Pulmonary artery endothelial cell (primary cell): ENCODE results near the gene TAF9. TPM values are rescaled to one million over a fixed set of nuclear protein-coding genes. Genes with fewer than 3 reads are reported as not detected.
"Not testable (repeated sequence)": the region's sequence is repeated elsewhere in the genome, so short reads cannot be mapped to it uniquely, and the experiment has no call there.

Experiments
- DNase-seq: peaks from one replicate; pipeline ENCODE4 v3.0.0-alpha.2; 2011; ENCODE audit warnings: low read depth, low spot score
- total RNA-seq: library from RNA; depleted of rRNA; stranded (reverse); fragments of >200 nt; gene quantifications from 2 replicates; pipeline ENCODE4 v1.2.3, GENCODE V29; 2014

TAF9 gene
- total RNA-seq, 1 donor from 2014 or later = 117 TPM

DNA sequence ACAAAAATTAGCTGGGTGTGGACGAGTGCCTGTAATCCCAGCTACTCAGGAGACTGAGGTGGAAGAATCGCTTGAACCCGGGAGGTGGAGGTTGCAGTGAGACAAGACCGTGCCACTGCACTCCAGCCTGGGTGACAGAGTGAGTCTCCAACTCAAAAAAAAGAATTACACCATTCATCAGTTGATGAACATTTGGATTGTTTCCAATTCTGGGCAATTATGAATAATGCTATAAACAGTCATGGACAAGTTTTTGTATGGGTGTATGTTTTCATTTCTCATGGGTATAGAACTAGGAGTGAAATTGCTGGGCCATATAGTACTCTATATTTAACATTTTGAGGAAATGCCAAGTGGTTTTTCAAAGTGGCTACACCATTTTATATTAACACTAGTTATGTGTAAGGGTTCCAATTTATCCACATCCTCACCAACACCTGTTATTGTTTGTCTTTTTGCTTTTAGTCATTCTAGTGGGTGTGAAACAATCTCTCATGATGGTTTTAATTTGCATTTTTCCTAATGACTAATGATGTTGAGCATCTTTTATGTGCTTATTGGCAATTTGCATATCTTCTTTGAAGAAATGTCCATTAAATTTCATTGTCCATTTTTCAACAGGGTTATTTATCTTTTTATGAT, 27.7 kb downstream of the TAF9 start:
- no peak for DNase-seq

DNA sequence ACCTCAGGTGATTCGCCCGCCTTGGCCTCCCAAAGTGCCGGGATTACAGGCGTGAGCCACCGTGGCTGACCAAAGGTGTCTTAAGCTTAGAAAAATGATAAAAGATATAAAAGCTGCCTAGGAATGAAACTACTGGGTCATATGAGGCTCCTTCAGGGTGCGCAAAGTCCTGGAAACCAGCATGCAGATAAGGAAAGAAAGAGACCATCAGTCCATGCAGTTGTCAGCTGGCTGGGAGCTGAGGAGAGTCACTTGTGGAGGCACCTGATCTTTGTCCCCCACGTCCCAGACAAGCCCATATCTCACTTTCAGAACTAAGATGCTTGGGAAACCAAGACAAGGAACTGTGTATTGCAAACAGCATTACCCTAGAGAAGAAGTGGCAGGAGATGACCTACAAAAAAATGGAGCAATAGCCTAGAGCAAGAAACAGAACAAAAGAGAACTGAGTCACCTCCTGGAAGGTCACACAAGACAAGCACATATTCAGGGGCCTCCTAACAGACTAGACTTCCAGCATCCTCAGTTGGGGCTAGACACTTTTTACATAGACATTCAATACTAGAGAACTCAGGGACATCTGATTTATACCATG, 33.9 kb downstream of the TAF9 start:
- no peak for DNase-seq

DNA sequence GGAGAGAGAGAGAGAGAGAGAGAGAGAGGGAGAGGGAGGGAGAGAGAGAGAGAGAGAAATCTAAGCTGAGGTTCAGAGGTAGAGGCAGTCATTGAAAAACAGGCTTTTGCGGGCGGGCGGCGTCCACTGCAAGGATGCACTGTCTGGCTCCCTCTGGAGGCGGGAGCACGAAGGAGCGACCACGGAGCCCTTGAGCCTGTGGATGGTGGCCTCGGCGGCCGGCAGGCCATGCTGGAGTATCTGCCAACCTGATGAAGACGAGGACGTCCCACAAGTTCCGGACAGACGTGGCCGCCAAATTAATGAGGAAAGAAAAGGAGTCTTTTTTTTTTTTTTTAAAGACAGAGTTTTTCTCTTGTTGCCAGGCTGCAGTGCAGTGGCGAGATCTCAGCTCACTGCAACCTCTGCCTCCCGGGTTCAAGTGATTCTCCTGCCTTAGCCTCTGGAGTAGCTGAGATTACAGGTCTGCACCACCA, 34.5 kb downstream of the TAF9 start:
- DNase-seq = peak; percentile 35

DNA sequence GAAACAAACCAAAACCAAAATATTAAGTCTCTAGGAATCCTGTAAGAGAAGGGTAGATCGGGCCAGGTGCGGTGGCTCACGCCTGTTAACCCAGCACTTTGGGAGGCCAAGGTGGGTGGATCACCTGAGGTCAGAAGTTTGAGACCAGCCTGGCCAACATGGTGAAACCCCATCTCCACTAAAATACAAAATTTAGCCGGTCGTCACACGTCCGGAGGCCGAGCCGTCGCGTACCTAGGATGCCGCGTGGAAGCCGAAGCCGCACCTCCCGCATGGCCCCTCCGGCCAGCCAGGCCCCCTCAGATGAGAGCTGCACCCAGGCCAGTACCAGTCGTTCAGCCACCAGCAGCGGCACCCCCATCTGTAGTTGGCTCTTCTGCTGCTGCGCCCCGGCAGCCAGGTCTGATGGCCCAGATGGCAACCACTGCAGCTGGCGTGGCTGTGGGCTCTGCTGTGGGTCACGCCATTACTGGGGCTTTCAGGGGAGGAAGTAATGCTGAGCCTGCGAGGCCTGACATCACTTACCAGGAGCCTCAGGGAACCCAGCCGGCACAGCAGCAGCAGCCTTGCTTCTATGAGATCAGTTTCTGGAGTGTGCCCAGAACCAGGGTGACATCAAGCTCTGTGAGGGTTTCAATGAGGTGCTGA, 35.5 kb downstream of the TAF9 start:
- DNase-seq = not testable (repeated sequence)

DNA sequence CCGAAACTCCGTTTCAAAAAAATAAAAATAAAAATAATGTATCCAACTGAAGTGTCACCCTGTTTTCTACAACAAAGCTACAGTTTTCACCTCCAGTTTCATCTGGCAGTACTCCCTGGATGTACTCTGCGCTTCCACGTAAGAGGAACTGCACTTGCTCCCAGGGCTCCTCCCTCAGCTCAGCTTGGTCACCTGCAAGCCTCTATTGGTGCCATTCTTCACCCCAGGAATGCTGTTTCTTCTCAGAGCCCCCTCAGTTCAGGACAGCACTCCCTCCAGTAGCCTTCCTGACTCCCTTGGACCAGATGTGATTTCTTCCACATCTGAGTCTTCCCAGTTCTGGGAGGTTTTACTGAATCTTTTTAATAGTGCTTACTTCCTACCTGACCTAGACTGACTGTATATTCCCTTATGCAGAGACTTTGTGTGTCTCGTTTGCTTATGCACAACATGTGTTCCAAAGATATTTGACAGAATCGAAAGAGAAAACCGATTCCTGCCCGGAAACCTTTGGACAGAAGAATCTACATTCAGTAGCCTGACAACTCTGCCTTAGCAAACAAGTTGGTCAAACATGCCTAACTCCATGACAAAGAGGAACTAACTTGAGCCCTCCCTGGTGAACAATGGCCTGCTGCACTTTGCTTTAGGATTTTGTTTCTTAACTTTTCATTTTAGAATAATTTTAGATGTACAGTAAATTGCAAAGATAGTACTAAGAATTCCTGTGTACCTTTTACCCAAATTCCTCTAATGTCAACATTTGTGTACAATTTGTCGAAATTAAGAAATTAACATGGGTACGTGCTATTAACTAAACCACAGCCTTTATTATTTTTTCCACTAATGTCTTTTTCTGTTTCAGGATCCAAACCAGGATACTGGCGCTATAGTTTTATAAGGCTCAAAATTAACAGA, 37.5 kb downstream of the TAF9 start:
- DNase-seq = no peak

DNA sequence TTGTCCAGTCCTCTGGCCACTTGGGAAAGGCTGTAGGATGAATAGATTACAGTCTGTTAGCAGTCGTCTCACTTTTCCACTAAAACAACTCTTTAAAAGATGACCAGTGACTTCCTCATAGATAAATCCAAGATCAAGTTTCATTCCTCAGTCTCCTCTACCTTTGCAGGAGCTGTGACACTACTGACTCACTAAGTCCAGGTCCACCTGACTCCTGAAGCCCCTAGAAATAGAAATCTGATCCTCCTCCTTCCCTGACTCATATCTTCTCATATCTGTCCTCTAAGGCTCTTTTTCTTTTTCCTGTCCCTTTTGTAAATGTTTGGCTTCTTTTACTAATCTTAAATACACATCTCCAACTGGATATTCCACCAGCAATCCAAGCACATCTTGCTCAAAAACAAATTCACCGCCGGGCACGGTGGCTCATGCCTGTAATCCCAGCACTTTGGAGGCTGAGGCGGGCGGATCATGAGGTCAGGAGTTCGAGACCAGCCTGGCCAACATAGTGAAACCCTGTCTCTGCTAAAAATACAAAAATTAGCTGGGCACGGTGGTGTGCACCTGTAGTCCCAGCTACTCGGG, 39.3 kb downstream of the TAF9 start:
- DNase-seq = no peak

DNA sequence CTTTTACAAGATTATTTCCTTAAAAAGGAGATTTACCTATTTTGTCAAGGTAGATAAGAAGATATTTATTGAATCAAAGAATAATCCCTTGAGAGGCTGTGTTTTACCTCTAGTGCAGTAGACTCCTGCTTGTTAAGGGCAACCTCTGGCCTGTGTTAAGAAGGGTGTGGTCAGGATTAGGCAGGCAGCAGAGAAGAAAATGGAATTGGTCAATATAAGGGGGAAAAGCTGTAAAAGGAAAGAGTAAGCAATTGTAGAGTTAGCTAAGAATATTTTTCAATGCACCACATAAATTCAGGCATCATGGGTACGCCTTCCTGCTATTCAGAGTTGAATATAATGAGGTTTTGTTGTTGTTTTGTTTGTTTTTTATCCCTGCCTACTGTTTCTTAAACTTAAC, 43.0 kb downstream of the TAF9 start:
- no peak for DNase-seq

DNA sequence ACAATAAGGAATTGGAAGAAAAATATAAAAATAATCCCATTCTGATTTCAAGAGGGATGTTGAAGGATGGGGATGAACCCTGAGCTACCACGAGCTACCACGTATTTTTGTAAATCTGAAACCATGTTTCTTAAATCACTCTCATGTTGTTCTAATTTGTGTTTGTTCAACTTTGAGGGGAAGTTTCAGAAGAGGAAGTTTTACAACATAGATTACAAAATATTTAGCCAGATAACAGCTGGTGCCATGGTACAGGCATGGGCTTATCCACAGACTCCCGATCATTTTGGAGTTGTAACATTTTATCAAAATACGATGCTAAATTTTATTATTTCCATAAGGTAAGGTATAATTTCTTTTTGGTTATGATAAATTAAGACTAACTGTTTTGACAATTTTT, 51.9 kb downstream of the TAF9 start:
- no peak for DNase-seq

DNA sequence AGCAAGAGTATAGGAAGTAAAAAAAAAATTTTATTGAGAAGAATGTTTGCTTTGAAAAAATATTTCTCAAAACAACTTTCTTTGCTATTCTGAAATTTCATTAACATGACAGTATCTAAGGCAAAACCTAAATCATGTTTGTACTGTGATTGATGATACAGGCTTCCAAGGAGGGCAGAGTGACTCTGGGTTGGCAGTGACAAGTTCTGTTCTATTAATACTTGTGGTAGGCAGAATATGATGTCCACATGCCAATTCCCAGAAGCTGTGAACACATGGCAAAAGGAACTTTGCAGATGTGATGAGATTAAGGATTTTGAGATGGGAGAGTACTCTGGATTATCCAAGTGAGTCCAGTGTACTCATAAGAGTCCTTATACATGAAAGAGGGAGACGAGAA, 53.3 kb downstream of the TAF9 start:
- no peak for DNase-seq

Other genes with a start within 250 kb of the TAF9 start
- gene CCNB1, start 202.4 kb downstream of the TAF9 start, total RNA-seq = 119 and 260 TPM in 2 replicates
- gene CENPH, start 179.9 kb downstream of the TAF9 start, total RNA-seq = 9.6 and 16.9 TPM in 2 replicates
- 64.9 and 77.6 TPM in 2 replicates for gene CDK7, start 134.6 kb downstream of the TAF9 start, total RNA-seq
- gene CCDC125, start 36.7 kb downstream of the TAF9 start, total RNA-seq = 4.9 and 5.1 TPM in 2 replicates
- gene AK6, start within 50 bp of the TAF9 start, total RNA-seq = 35.8 and 51.3 TPM in 2 replicates
- gene RAD17, start 298 bp upstream of the TAF9 start, total RNA-seq = 13.4 and 16.6 TPM in 2 replicates
- 4.7 and 9.2 TPM in 2 replicates for gene MARVELD2, start 45.6 kb upstream of the TAF9 start, total RNA-seq
- gene OCLN, start 123.3 kb upstream of the TAF9 start, total RNA-seq = 14.0 and 36.5 TPM in 2 replicates
- 38.2 and 43.5 TPM in 2 replicates for gene GTF2H2C, start 190.7 kb upstream of the TAF9 start, total RNA-seq